ENCODE measurements around the gene AGT. TPM values are rescaled to one million over a fixed set of nuclear protein-coding genes. Genes with fewer than 3 reads are reported as not detected.

AGT gene
- polyA plus RNA-seq, 4 donors, result 0.81 to 357 (median 2.7) TPM

DNA sequence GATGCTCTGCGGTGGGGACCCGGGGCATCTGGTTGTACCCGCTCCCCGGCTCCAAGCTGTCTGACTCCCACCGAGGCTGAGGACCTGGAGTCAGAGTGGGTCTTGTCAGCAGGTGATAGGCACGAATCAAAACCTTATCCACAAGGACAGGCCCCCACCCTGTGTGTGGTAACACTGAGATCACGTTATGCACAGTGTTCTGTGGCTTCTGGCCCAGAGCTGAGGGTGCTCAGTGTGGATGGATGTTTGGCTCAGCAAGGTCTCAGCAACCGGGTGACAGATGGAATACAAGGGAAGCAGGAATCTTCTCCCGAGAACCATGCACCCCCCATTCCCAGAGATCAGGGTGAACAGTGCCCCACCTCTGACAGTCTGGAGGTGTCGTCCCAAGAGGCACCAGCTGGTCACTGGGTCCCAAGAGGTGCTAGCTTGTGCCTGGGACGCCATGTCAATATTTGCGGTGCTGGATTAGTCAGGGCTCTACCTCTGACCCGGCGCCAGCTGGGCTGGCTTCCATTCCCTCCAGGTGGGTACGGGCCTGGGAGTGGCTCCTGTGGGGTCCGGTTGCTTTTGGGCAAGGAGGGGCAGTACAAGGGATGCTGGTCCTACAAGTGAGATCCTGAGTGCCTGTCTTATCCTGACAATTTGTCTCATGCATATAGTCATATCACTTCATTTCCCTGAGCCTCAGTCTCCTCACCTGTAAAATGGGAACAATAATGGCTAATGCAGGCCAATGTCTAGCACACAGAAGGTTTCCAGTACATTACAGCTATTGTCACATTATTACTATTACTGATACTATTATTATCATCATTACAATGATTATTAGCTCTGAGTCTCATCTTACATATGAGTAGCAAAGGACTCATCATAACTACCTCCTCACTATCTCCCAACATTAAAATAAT lies 34.2 kb upstream of the AGT start:
- DNase-seq, result peak; percentile 36 to 53
- no peaks in the 10 kb centered on the region for H3K36me3 ChIP-seq (ENCODE audit: control insufficient read depth in 3 of 3, insufficient read depth in 2 of 3, low read depth in 1 of 3, low read length in 3 of 3)
- no peaks in the 10 kb centered on the region for H3K9me3 ChIP-seq (ENCODE audit: control insufficient read depth in 2 of 2, insufficient read depth in 1 of 2, low read depth in 1 of 2, low read length in 1 of 2)
- H3K27me3 ChIP-seq (ENCODE audit: control insufficient read depth in 3 of 3, insufficient read depth in 3 of 3, low read length in 3 of 3), result no peaks in the 10 kb centered on the region
- WGBS, 3 donors, result 71 to 85% (median 80%) methylated on average over 16 of the region's 16 CpGs
- H3K4me3 ChIP-seq (ENCODE audit: low read depth in 1 of 3, low read length in 3 of 3), result peak overlapping the region in 1 of 3 donors; percentile 16
- peak overlapping the region in 2 of 3 donors; percentile 0 to 44 for H3K27ac ChIP-seq (ENCODE audit: low read depth in 1 of 3, low read length in 2 of 3)
- H3K4me1 ChIP-seq (ENCODE audit: control insufficient read depth in 3 of 3, insufficient read depth in 2 of 3, low read depth in 1 of 3, low read length in 2 of 3), result peaks cover 0 to 26% (median 0%) of the 10 kb centered on the region in 3 donors
- no peak for FAIRE-seq

DNA sequence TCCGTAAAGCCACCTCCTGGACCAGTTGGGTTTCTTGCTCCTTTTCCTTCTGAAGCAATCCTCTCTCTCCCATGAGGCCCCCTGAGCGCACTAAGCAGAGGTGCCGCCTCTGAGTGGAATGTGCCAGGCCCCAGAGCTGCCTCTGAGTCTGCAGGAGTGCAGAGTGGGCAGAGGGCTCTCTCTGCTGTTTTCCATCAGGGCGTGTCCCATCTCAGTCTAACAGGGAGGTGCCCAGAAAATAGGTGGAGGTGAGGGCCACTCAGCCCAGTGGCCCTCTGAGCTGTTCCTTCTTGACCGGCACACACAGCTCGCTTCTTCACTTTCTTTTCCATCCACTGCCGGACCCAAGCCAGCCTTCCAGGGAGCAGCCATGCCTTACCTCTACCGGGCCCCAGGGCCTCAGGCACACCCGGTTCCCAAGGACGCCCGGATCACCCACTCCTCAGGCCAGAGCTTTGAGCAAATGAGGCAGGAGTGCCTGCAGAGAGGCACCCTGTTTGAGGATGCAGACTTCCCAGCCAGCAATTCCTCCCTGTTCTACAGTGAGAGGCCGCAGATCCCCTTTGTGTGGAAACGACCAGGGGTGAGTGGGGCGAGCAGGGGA lies 33.3 kb upstream of the AGT start, which contains the start of gene CAPN9:
Gene CAPN9, plus strand, starts transcription at position 262 of the 604 bp plus-strand sequence. Its CDS starts 109 bp downstream, at position 371.
- FAIRE-seq (no peak), DNase-seq (peak; percentile 29 to 54)
- WGBS, 3 donors, result 71 to 76% (median 72%) methylated on average over 14 of the region's 14 CpGs
- Histone ChIP-seq H3K27me3 (ENCODE audit: control insufficient read depth in 3 of 3, insufficient read depth in 3 of 3, low read length in 3 of 3) (no peaks in the 10 kb centered on the region), H3K4me3 (ENCODE audit: low read depth in 1 of 3, low read length in 3 of 3) (peak within 1 kb of the TSS in 1 of 3 donors; percentile 16), H3K4me1 (ENCODE audit: control insufficient read depth in 3 of 3, insufficient read depth in 2 of 3, low read depth in 1 of 3, low read length in 2 of 3) (peaks cover 0 to 26% (median 0%) of the 10 kb centered on the region in 3 donors), H3K27ac (ENCODE audit: low read depth in 1 of 3, low read length in 2 of 3) (peak within 1 kb of the TSS in 2 of 3 donors; percentile 32 to 44), H3K36me3 (ENCODE audit: control insufficient read depth in 3 of 3, insufficient read depth in 2 of 3, low read depth in 1 of 3, low read length in 3 of 3) (no peaks in the 10 kb centered on the region), H3K9me3 (ENCODE audit: control insufficient read depth in 2 of 2, insufficient read depth in 1 of 2, low read depth in 1 of 2, low read length in 1 of 2) (no peaks in the 10 kb centered on the region)

DNA sequence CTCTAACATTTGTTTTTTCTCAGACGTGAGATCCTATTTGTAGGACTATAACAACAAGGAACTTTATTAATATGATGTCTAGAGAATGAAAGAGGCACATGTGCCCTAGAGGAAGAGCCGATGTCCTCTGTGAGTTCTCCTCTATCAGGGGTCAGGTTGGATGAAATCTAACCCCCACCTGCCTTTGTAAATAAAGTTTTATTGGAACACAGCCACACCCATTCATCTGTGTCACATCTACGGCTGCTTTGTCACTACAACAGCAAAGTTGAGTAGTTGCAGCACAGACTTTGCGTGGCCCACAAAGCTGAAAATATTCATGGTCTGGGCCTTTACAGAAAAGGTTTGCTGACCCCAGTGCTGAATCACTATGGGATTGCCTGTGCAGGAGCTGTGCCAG lies 32.7 kb upstream of the AGT start:
- Histone ChIP-seq H3K4me3 (ENCODE audit: low read depth in 1 of 3, low read length in 3 of 3) (no peak overlapping the region), H3K9me3 (ENCODE audit: control insufficient read depth in 2 of 2, insufficient read depth in 1 of 2, low read depth in 1 of 2, low read length in 1 of 2) (no peaks in the 10 kb centered on the region), H3K27ac (ENCODE audit: low read depth in 1 of 3, low read length in 2 of 3) (peak overlapping the region in 1 of 3 donors; percentile 26), H3K4me1 (ENCODE audit: control insufficient read depth in 3 of 3, insufficient read depth in 2 of 3, low read depth in 1 of 3, low read length in 2 of 3) (peaks cover 0 to 21% (median 0%) of the 10 kb centered on the region in 3 donors), H3K27me3 (ENCODE audit: control insufficient read depth in 3 of 3, insufficient read depth in 3 of 3, low read length in 3 of 3) (no peaks in the 10 kb centered on the region), H3K36me3 (ENCODE audit: control insufficient read depth in 3 of 3, insufficient read depth in 2 of 3, low read depth in 1 of 3, low read length in 3 of 3) (no peaks in the 10 kb centered on the region)
- WGBS, 3 donors, result 64 to 86% (median 84%) methylated on average over 4 of the region's 4 CpGs
- FAIRE-seq (no peak), DNase-seq (peak in 1 of 2 donors; percentile 37)

DNA sequence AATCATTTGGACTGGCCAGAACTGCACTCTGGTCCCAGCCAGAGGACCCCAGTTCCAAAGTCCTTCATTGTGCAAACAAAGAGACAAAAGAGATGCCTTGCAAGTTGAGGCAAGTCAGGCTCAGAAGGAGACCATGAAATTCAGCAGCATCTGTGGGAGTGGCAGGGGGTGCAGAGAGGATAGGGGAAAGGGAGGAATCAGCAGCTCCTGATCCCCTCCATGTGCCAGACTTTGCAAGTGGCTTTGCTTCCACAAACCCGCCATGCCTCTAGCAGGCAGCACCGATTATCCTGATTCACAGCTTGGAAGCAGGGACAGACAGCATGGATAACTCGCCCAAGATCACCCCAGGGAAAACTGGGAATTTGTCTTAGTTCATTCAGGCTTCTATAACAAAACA lies 31.1 kb upstream of the AGT start:
- no peak for FAIRE-seq

DNA sequence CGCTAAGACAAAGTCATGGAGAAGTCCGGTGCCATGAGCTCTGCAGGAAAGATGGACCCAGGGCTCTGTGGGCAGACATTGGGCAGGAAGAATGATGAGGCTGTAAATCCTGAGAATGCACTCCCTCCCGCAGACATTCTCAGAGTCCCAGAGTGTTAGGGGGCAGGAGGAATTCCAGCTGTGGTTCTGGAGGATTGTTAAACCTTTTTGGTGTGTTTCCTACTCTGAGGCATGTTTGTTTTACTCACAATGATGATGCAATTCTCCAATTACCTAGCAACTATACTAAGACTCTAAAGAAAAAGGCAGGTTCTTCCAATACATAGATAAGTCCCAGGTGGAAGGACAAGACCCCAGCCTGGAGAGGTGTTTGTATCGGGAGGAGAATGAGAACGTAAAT lies 30.5 kb upstream of the AGT start:
- Histone ChIP-seq H3K4me1 (ENCODE audit: control insufficient read depth in 3 of 3, insufficient read depth in 2 of 3, low read depth in 1 of 3, low read length in 2 of 3) (peaks cover 0 to 10% (median 0%) of the 10 kb centered on the region in 3 donors), H3K27ac (ENCODE audit: low read depth in 1 of 3, low read length in 2 of 3) (no peak overlapping the region), H3K9me3 (ENCODE audit: control insufficient read depth in 2 of 2, insufficient read depth in 1 of 2, low read depth in 1 of 2, low read length in 1 of 2) (no peaks in the 10 kb centered on the region), H3K27me3 (ENCODE audit: control insufficient read depth in 3 of 3, insufficient read depth in 3 of 3, low read length in 3 of 3) (no peaks in the 10 kb centered on the region), H3K36me3 (ENCODE audit: control insufficient read depth in 3 of 3, insufficient read depth in 2 of 3, low read depth in 1 of 3, low read length in 3 of 3) (no peaks in the 10 kb centered on the region), H3K4me3 (ENCODE audit: low read depth in 1 of 3, low read length in 3 of 3) (no peak overlapping the region)
- FAIRE-seq (no peak), DNase-seq (no peak)
- WGBS, 3 donors, result 77 to 80% (median 79%) methylated on average over 5 of the region's 5 CpGs

More for the DNA sequence above, 31.1 kb upstream of the AGT start:
- peaks cover 0 to 10% (median 0%) of the 10 kb centered on the region in 3 donors for H3K4me1 ChIP-seq (ENCODE audit: control insufficient read depth in 3 of 3, insufficient read depth in 2 of 3, low read depth in 1 of 3, low read length in 2 of 3)
- H3K27me3 ChIP-seq (ENCODE audit: control insufficient read depth in 3 of 3, insufficient read depth in 3 of 3, low read length in 3 of 3), result no peaks in the 10 kb centered on the region
- 73 to 80% (median 75%) methylated on average over 3 of the region's 3 CpGs for WGBS, 3 donors
- H3K4me3 ChIP-seq (ENCODE audit: low read depth in 1 of 3, low read length in 3 of 3), result no peak overlapping the region
- no peak overlapping the region for H3K27ac ChIP-seq (ENCODE audit: low read depth in 1 of 3, low read length in 2 of 3)
- no peak for DNase-seq
- no peaks in the 10 kb centered on the region for H3K36me3 ChIP-seq (ENCODE audit: control insufficient read depth in 3 of 3, insufficient read depth in 2 of 3, low read depth in 1 of 3, low read length in 3 of 3)
- H3K9me3 ChIP-seq (ENCODE audit: control insufficient read depth in 2 of 2, insufficient read depth in 1 of 2, low read depth in 1 of 2, low read length in 1 of 2), result no peaks in the 10 kb centered on the region

DNA sequence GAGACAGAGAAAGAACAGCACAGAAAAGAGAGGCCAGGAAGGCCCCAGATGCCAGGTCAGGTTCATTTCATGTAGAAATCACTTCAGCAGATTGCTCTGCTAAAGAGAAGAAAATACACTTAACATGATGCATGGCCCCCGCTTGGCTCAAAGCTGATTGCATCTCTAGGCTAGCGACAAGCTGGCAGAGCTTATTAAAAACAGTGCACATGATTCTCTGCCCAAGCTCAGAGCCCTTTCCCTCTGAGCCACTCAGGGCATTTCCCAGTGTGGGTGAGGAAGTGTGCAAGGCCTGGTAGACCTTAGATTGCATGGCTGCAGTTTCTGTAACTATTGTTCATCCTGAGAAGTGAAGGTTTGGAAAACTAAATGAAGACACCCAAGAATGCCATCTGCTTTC lies 30.0 kb upstream of the AGT start:
- Histone ChIP-seq H3K4me1 (ENCODE audit: control insufficient read depth in 3 of 3, insufficient read depth in 2 of 3, low read depth in 1 of 3, low read length in 2 of 3) (peaks cover 0 to 10% (median 0%) of the 10 kb centered on the region in 3 donors), H3K9me3 (ENCODE audit: control insufficient read depth in 2 of 2, insufficient read depth in 1 of 2, low read depth in 1 of 2, low read length in 1 of 2) (no peaks in the 10 kb centered on the region), H3K27me3 (ENCODE audit: control insufficient read depth in 3 of 3, insufficient read depth in 3 of 3, low read length in 3 of 3) (no peaks in the 10 kb centered on the region), H3K36me3 (ENCODE audit: control insufficient read depth in 3 of 3, insufficient read depth in 2 of 3, low read depth in 1 of 3, low read length in 3 of 3) (no peaks in the 10 kb centered on the region), H3K27ac (ENCODE audit: low read depth in 1 of 3, low read length in 2 of 3) (no peak overlapping the region), H3K4me3 (ENCODE audit: low read depth in 1 of 3, low read length in 3 of 3) (no peak overlapping the region)
- 85 to 94% (median 91%) methylated on average over 2 of the region's 2 CpGs for WGBS, 3 donors
- DNase-seq (no peak), FAIRE-seq (no peak)

DNA sequence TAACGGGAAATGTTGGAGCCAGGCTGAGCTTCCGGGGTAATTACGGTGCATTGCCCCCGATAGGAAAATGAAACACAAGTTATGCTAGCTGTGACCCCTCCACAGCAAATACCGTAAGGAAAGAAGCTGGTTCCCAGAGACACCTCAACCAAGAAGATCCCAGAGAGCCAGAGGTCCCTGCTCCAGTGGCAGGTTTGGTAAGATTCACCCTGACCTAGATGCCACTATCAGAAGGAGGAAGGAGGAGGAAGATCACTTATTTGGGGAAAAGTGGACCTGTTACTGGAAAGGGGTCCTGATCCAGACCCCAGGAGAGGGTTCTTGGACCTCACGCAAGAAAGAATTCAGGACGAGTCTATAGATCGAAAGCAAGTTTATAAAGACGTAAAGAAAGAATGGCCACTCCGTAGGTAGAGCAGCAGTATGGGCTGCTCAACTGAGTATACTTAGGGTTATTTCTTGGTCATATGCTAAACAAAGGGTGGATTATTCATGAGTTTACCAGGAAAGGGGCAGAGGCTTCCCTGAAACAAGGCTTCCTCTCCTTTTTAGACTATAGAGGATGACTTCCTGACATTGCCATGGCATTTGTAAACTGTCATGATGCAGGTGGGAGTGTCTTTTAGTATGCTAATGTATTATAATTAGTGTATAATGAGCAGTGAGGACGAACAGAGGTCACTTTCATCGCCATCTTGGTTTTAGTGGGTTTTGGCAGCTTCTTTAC lies 25.8 kb upstream of the AGT start:
- no peaks in the 10 kb centered on the region for H3K27me3 ChIP-seq (ENCODE audit: control insufficient read depth in 3 of 3, insufficient read depth in 3 of 3, low read length in 3 of 3)
- WGBS, 3 donors, result 92 to 93% (median 92%) methylated on average over 12 of the region's 12 CpGs
- FAIRE-seq (no peak), DNase-seq (no peak)
- no peak overlapping the region for H3K4me3 ChIP-seq (ENCODE audit: low read depth in 1 of 3, low read length in 3 of 3)
- H3K9me3 ChIP-seq (ENCODE audit: control insufficient read depth in 2 of 2, insufficient read depth in 1 of 2, low read depth in 1 of 2, low read length in 1 of 2), result no peaks in the 10 kb centered on the region
- H3K27ac ChIP-seq (ENCODE audit: low read depth in 1 of 3, low read length in 2 of 3), result no peak overlapping the region
- peaks cover 0 to 3% (median 2%) of the 10 kb centered on the region in 3 donors for H3K4me1 ChIP-seq (ENCODE audit: control insufficient read depth in 3 of 3, insufficient read depth in 2 of 3, low read depth in 1 of 3, low read length in 2 of 3)
- H3K36me3 ChIP-seq (ENCODE audit: control insufficient read depth in 3 of 3, insufficient read depth in 2 of 3, low read depth in 1 of 3, low read length in 3 of 3), result no peaks in the 10 kb centered on the region

DNA sequence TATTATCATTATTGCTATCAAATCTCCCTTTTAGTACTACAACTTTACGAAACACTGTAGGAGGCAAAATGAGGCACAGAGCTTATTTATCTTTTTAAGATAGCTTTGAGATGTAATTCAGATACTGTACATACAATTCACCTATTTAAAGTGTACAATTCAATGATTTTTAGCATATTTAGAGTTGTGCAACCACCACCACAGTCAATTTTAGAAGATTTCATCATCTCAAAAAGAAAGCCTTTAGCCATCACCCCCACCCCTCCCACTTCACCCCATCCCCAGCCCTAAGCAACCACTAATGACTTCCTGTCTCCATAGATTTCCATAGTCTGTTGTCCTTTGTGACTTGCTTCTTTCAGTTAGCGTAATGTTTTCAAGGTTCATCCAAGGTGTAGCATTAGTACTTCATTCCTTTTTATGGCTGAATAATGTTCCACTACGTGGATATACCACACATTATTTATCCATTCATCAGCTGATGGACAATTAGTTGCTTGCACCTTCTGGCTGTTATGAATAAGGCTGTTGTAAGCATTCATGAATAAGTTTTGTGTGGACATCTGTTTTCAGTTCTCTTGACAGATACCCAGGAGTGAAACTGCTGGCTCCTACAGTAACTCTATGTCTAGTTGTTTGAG lies 23.8 kb upstream of the AGT start:
- peaks cover 0 to 3% (median 2%) of the 10 kb centered on the region in 3 donors for H3K4me1 ChIP-seq (ENCODE audit: control insufficient read depth in 3 of 3, insufficient read depth in 2 of 3, low read depth in 1 of 3, low read length in 2 of 3)
- H3K9me3 ChIP-seq (ENCODE audit: control insufficient read depth in 2 of 2, insufficient read depth in 1 of 2, low read depth in 1 of 2, low read length in 1 of 2), result no peaks in the 10 kb centered on the region
- no peak for FAIRE-seq
- H3K36me3 ChIP-seq (ENCODE audit: control insufficient read depth in 3 of 3, insufficient read depth in 2 of 3, low read depth in 1 of 3, low read length in 3 of 3), result no peaks in the 10 kb centered on the region
- whole genome bisulfite sequencing, 3 donors, result 93 to 94% (median 93%) methylated on average over 3 of the region's 3 CpGs
- H3K27ac ChIP-seq (ENCODE audit: low read depth in 1 of 3, low read length in 2 of 3), result no peak overlapping the region
- H3K4me3 ChIP-seq (ENCODE audit: low read depth in 1 of 3, low read length in 3 of 3), result no peak overlapping the region
- H3K27me3 ChIP-seq (ENCODE audit: control insufficient read depth in 3 of 3, insufficient read depth in 3 of 3, low read length in 3 of 3), result no peaks in the 10 kb centered on the region
- DNase-seq, result no peak
